PC-3 (cell line): ENCODE results near the gene MYO1F. TPM values are rescaled to one million over a fixed set of nuclear protein-coding genes. Genes with fewer than 3 reads are reported as not detected.

ENCODE experiments used
- ATAC-seq: fragments of 200-7000 bp; cut with Tn5 transposase; 2 replicates; pipeline ENCODE4 v1.9.1; 2020; ENCODE audit warnings: mild to moderate bottlenecking, moderate library complexity
- BruUV-seq: library from RNA; stranded (reverse); fragments of 400-500 nt; replicated peaks from 2 replicates; lab custom pipeline; 2021; lab: Mats Ljungman, UMichigan
- CTCF ChIA-PET: fragments of 300-600 bp; sonication (Branson Sonifier 250); formaldehyde crosslinking; loops from one replicate; lab custom pipeline; 2022; ENCODE audit warnings: antibody characterized with exemption; lab: Charles Lee
- POLR2A ChIA-PET: fragments of 300-600 bp; sonication (Branson Sonifier 250); formaldehyde crosslinking; loops from one replicate; lab custom pipeline; 2022; ENCODE audit warnings: antibody characterized with exemption; ENCODE audit not compliant: unreplicated experiment; lab: Charles Lee
- DNase-seq: peaks from one replicate; pipeline ENCODE4 v3.0.0-alpha.2; 2015
- H2AFZ ChIP-seq: fragments of 300-600 bp; sonication (generic); 2 replicates; pipeline ENCODE4 v1.6.0; 2016; ENCODE audit warnings: antibody characterized with exemption, low read length
- H3F3A ChIP-seq: fragments of 300-600 bp; sonication (generic); one replicate; pipeline ENCODE4 v1.6.0; 2017; ENCODE audit warnings: antibody characterized with exemption, low read length, control low read depth, mild to moderate bottlenecking; ENCODE audit not compliant: unreplicated experiment
- H3K27ac ChIP-seq: fragments of 300-600 bp; sonication (generic); 2 replicates; pipeline ENCODE4 v1.5.1; 2016; ENCODE audit warnings: mild to moderate bottlenecking, low read length
- H3K27me3 ChIP-seq: fragments of 300-600 bp; sonication (generic); 2 replicates; pipeline ENCODE4 v1.6.1; 2016; ENCODE audit warnings: low read length, mixed read lengths
- H3K36me3 ChIP-seq: fragments of 300-600 bp; sonication (generic); 2 replicates; pipeline ENCODE4 v1.6.1; 2016; ENCODE audit warnings: low read depth, mixed run types, low read length, mixed read lengths
- H3K4me1 ChIP-seq: fragments of 300-600 bp; sonication (generic); 2 replicates; pipeline ENCODE4 v1.5.1; 2016; ENCODE audit warnings: low read length; ENCODE audit not compliant: insufficient read depth
- H3K4me2 ChIP-seq: fragments of 300-600 bp; sonication (generic); 2 replicates; pipeline ENCODE4 v1.6.0; 2016; ENCODE audit warnings: low read length
- H3K4me3 ChIP-seq: fragments of 300-600 bp; sonication (generic); 2 replicates; pipeline ENCODE4 v1.5.1; 2016; ENCODE audit warnings: mild to moderate bottlenecking, low read length, mixed read lengths
- H3K79me2 ChIP-seq: fragments of 300-600 bp; sonication (generic); 2 replicates; pipeline ENCODE4 v1.6.1; 2017; ENCODE audit warnings: low read length, mixed read lengths
- H3K9ac ChIP-seq: fragments of 300-600 bp; sonication (generic); 2 replicates; pipeline ENCODE4 v1.6.0; 2016; ENCODE audit warnings: mild to moderate bottlenecking, low read length
- H3K9me2 ChIP-seq: fragments of 300-600 bp; sonication (generic); replicated peaks from 2 replicates; pipeline ENCODE4 v1.6.1; 2016; ENCODE audit warnings: mixed run types, low read length, mixed read lengths
- H3K9me3 ChIP-seq: fragments of 300-600 bp; sonication (generic); 2 replicates; pipeline ENCODE4 v1.6.1; 2016; ENCODE audit warnings: low read length, mixed read lengths
- H4K20me1 ChIP-seq: fragments of 300-600 bp; sonication (generic); 2 replicates; pipeline ENCODE4 v1.6.1; 2016; ENCODE audit warnings: low read length, mixed read lengths
- CTCF ChIP-seq: fragments of 300-600 bp; sonication (generic); conservative IDR thresholded peaks from 2 replicates; pipeline ENCODE4 v1.5.1; 2017; ENCODE audit warnings: antibody characterized with exemption, low read depth, mild to moderate bottlenecking, low read length
- EZH2 ChIP-seq: fragments of 300-600 bp; sonication (generic); IDR thresholded peaks from one replicate; pipeline ENCODE4 v1.6.1; 2017; ENCODE audit warnings: antibody characterized with exemption, mild to moderate bottlenecking, low read length; ENCODE audit not compliant: unreplicated experiment
- EZH2phosphoT487 ChIP-seq: fragments of 300-600 bp; sonication (generic); IDR thresholded peaks from 2 replicates; pipeline ENCODE4 v1.6.1; 2018; ENCODE audit warnings: mild to moderate bottlenecking, antibody characterized with exemption, low read length, borderline replicate concordance
- intact Hi-C: fragments of 100-400 bp; cut with micrococcal nuclease; formaldehyde crosslinking; loops from 2 replicates; pipeline ENCODE4 v1.9.0; 2023
- total RNA-seq: library from RNA; depleted of rRNA; stranded (reverse); fragments of >200 nt; gene quantifications from 2 replicates; pipeline ENCODE4 v1.2.3, GENCODE V29; 2014

The MYO1F gene
- total RNA-seq, 1 experiment from 2014 or later: 2.0 TPM

GRCh38 chr19:8530061-8530679 lies 47.1 kb downstream of the MYO1F start:
- H4K20me1 ChIP-seq: no peaks in the 10 kb centered on the region
- ChIA-PET CTCF (no interaction called here), POLR2A (no interaction called here)
- H3K27me3 ChIP-seq: no peaks in the 10 kb centered on the region
- DNase-seq: no peak
- no TSS peak for BruUV-seq
- H3K36me3 ChIP-seq: no peaks in the 10 kb centered on the region
- no peak overlapping the region for H3K27ac ChIP-seq
- peaks cover 10% of the 10 kb centered on the region for H3K79me2 ChIP-seq
- H3K9me2 ChIP-seq: no peaks in the 10 kb centered on the region
- H3K4me3 ChIP-seq: no peak overlapping the region
- H3F3A ChIP-seq: no peaks in the 10 kb centered on the region
- TF ChIP-seq EZH2phosphoT487 (no peak), CTCF (no peak), EZH2 (no peak)
- intact Hi-C loops: no loop called here
- peaks cover 10% of the 10 kb centered on the region for H3K4me1 ChIP-seq
- H3K9ac ChIP-seq: no peak overlapping the region
- ATAC-seq: no peak
- no peak overlapping the region for H2AFZ ChIP-seq
- H3K4me2 ChIP-seq: no peak overlapping the region
- no peaks in the 10 kb centered on the region for H3K9me3 ChIP-seq

GRCh38 chr19:8529369-8530006 lies 47.8 kb downstream of the MYO1F start:
- Histone ChIP-seq H3K79me2 (peaks cover 10% of the 10 kb centered on the region), H3K4me2 (no peak overlapping the region), H3K9ac (no peak overlapping the region), H3K27me3 (no peaks in the 10 kb centered on the region), H3K27ac (no peak overlapping the region), H3K36me3 (no peaks in the 10 kb centered on the region), H4K20me1 (no peaks in the 10 kb centered on the region), H3K9me2 (no peaks in the 10 kb centered on the region), H3K9me3 (no peaks in the 10 kb centered on the region), H3F3A (no peaks in the 10 kb centered on the region), H3K4me3 (no peak overlapping the region), H3K4me1 (peaks cover 10% of the 10 kb centered on the region), H2AFZ (no peak overlapping the region)
- intact Hi-C loops: loop anchor here (5.0 kb wide), 2 partner anchors 72 to 627 kb away; partner anchors contain the start of gene MAP2K7
- BruUV-seq: no TSS peak
- POLR2A ChIA-PET: no interaction called here
- TF ChIP-seq EZH2: no peak
- TF ChIP-seq CTCF: no peak
- TF ChIP-seq EZH2phosphoT487: no peak
- CTCF ChIA-PET: no interaction called here
- DNase-seq (no peak), ATAC-seq (no peak)

- BruUV-seq: no TSS peak
- CTCF ChIA-PET: no interaction called here
- H2AFZ ChIP-seq: no peak overlapping the region
- H3K4me1 ChIP-seq: peaks cover 10% of the 10 kb centered on the region
- TF ChIP-seq EZH2 (no peak), CTCF (no peak), EZH2phosphoT487 (no peak)
- H3K4me3 ChIP-seq: no peak overlapping the region
- no peaks in the 10 kb centered on the region for H3K9me3 ChIP-seq
- H3K27ac ChIP-seq: no peak overlapping the region
- H3K9me2 ChIP-seq: no peaks in the 10 kb centered on the region
- H3K9ac ChIP-seq: no peak overlapping the region
- intact Hi-C loops: loop anchor here (5.0 kb wide), 2 partner anchors 71 to 626 kb away; partner anchors contain the start of gene MAP2K7
- H3K79me2 ChIP-seq: peaks cover 10% of the 10 kb centered on the region
- no peaks in the 10 kb centered on the region for H3K36me3 ChIP-seq
- DNase-seq: no peak
- H3K27me3 ChIP-seq: no peaks in the 10 kb centered on the region
- POLR2A ChIA-PET: no interaction called here
- no peak overlapping the region for H3K4me2 ChIP-seq
- no peak for ATAC-seq
- no peaks in the 10 kb centered on the region for H3F3A ChIP-seq
- no peaks in the 10 kb centered on the region for H4K20me1 ChIP-seq
These were observed 48.7 kb downstream of the MYO1F start for GRCh38 chr19:8528500-8528899.
